IPS DF 4.7 (cell line): Measurements from ENCODE around the gene SWAP70.
"Not testable (repeated sequence)": the region's sequence is repeated elsewhere in the genome, so short reads cannot be mapped to it uniquely, and the experiment has no call there.

Experiments used
- DNase-seq: peaks from one replicate; pipeline ENCODE4 v3.0.0-alpha.2; 2013; ENCODE audit warnings: low spot score; ENCODE audit errors: extremely low read depth

SWAP70 gene

GRCh38 chr11:9663699-9664275, at the start of gene SWAP70:
Gene SWAP70, plus strand, starts transcription at chr11:9664077. Its CDS starts 103 bp downstream, at chr11:9664180.
- DNase-seq, result peak; percentile 49

GRCh38 chr11:9615031-9615451, 48.8 kb upstream of the SWAP70 start:
- DNase-seq, result no peak

GRCh38 chr11:9616042-9616675, 47.7 kb upstream of the SWAP70 start:
- DNase-seq, result no peak

DNA sequence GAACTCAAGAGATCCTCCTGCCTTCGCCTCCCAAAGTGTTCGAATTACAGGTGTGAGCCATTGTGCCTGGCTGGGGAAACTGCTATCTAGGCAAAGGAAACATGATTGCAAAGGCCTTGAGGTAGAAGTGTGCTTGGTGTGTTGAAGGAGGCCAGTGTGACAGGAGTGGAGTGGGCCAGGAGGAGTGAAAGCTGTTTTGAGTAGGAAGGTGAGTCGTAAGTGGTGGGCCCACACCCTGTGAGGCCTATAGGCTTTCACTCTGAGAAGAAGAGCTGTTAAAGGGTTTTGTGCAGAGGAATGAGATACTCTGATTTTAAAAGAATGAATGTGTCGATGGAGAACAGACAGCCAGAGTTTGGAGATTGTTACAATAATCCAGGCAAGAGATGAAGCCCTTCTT, 47.0 kb upstream of the SWAP70 start:
- DNase-seq, result no peak

- no peak for DNase-seq
Observed at GRCh38 chr11:9617940-9618339, 45.9 kb upstream of the SWAP70 start.

- DNase-seq, result no peak
Observed at GRCh38 chr11:9619004-9619403, 44.9 kb upstream of the SWAP70 start.

DNA sequence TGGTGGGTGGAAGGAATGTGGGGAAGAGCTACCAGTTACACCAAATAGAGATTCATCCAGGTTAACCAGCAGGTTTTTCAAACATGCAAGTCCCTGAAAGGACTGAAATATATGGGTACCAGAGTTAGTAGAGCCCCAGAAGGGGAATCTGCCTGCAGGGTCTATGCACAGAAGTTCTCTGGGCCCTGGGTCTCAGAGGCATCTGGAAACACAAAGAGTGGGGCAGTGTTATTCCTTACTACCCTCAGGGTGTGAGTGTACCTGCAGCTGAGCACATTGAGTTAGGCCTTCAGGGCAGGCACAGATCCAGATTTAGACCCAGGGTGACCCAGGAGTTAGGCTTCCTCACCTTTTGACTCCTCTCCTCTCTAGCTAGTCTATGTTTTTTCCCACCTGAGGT, 43.9 kb upstream of the SWAP70 start:
- DNase-seq, result no peak

- DNase-seq, result not testable (repeated sequence)
Observed at GRCh38 chr11:9622353-9622752, 41.5 kb upstream of the SWAP70 start.

DNA sequence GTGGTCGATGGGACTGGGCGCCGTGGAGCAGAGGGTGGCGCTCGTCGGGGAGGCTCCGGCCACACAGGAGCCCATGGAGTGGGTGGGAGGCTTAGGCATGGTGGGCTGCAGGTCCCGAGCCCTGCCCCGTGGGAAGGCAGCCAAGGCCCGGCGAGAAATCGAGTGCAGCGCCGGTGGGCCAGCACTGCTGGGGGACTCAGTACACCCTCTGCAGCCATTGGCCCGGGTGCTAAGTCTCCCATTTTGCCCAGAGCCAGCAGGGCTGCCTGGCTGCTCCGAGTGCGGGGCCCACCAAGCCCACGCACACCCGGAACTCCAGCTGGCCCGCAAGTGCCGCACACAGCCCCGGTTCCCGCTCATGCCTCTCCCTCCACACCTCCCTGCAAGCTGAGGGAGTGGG, 40.8 kb upstream of the SWAP70 start:
- DNase-seq, result not testable (repeated sequence)

- DNase-seq, result no peak
Observed at GRCh38 chr11:9624448-9624847, 39.4 kb upstream of the SWAP70 start.

- no peak for DNase-seq
Observed at GRCh38 chr11:9625162-9625561, 38.7 kb upstream of the SWAP70 start.

- no peak for DNase-seq
Observed at GRCh38 chr11:9625728-9626127, 38.1 kb upstream of the SWAP70 start.

DNA sequence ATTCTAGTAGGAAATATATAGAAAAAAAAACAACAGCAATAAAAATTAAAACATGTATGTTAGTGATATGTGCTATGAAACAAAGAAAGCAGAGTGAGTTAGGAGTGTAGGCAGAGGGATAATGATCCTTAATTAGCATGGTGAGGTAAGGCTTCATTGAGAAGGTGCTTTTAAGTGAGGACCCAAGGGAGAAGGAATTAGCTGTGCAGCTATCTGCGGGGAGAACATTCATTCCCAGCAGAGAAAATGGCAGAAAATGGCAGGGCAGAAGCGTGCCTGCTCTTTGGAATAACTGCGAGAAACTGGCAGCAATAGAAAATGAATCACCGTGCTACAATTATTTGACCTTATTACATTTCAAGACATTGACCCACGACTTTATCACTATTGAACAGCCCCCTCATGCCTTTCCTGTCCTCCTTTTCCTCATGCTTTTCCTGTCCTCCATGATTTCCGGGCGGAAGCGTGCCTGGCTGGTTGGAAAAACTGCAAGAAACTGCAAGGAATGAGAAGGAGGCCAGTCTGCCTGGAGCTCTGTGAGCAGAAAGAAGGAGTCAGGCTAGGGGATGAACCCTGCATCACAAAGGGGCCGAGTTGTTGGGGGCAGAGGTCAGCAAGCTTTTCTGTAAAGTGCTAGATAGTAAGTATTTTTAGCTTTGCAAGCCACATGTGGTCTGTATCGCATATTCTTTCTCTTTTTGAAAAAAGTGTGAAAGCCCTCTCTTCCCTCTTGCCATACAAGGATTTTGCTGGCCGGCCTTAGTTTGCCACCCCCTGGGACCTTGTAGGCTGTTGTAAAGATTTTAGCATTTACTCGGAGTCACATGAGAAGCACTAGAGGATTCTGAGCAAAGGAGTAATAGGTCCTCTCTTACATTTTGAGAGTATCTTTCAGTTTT, 37.1 kb upstream of the SWAP70 start:
- DNase-seq, result peak; percentile 74

GRCh38 chr11:9629064-9629463, 34.8 kb upstream of the SWAP70 start:
- DNase-seq, result no peak

DNA sequence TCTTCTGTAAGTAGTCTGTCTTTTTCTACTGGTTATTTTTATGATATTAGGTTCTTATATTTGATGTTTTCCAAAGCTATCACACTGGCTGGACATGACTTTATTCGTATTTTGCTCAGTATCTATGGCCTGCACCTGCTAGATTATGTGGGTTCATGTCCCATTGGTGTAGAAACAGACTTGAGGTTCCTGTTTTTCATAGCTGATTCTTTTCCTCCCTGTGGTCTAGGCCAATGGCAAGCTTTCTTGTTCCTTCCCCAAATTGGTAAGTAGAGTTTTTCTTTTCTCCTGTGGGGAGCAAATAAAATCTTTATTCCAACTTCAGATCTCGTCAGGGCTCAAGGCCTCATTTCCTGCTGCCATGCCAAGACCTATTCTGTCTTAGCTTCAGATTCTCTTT, 30.2 kb upstream of the SWAP70 start:
- no peak for DNase-seq

DNA sequence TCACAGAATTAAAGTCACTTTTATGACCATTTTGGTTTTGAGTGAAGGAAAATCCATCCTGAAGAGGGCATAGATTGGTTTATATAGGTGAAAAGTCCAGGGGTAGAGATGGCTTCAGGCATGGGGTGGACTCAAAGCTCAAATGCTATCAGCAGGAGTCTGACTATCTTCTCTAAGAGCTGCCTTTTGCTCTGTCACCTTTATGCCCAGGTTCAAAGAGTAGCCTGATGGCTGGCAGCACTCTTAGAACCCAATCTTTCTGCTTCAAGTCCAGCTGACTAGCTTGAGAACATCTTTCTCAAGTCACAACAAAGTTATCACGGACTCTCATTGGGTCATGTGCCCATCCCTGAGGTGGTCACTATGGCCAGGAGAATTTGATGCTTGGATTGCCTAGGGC, 27.2 kb upstream of the SWAP70 start:
- no peak for DNase-seq

- no peak for DNase-seq
Observed at GRCh38 chr11:9639099-9639498, 24.8 kb upstream of the SWAP70 start.

GRCh38 chr11:9639985-9640384, 23.9 kb upstream of the SWAP70 start:
- DNase-seq, result no peak

- no peak for DNase-seq
Observed at GRCh38 chr11:9642894-9643293, 21.0 kb upstream of the SWAP70 start.

- no peak for DNase-seq
Observed at GRCh38 chr11:9643751-9644150, 20.1 kb upstream of the SWAP70 start.

DNA sequence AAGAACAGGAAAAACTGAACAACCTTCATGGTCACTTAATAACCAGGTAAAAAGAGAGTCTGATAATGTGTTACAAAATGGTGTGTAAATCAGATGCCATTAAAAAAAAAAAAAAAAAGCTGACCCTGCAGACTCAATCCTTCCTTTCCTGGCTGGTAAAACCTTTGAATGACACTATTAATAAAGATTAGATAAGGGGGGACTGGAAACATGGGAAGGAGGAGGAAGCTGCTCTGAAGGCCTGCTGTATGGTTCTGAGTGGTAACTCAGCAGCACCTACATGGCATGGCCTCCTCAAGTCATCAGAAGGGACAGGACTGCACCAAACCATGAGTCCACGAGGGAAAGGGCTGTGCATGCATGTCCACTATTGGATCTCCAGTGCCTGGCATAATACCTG, 18.0 kb upstream of the SWAP70 start:
- no peak for DNase-seq

DNA sequence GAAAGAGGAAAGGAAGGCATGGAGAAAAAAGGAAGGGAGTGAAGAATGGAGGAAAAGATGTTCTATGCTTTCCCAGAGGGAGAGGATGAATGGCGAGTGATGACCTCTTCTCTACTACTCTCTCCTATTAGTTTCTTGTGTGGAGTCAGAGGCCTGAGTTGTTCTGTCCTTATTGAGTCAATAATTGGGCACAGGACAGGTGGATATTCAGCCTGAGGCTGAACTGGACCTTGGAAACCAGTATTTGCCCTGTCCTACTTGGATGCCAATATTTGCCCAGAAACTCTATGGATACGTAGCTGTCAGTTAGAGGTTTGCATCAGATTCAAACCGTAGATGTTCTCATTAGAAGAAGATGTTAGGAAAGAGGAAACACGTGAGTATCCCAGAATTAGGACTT, 17.6 kb upstream of the SWAP70 start:
- DNase-seq, result no peak
